Neural cell (in vitro differentiated cells): ENCODE data around the gene STT3B. TPM values are rescaled to one million over a fixed set of nuclear protein-coding genes. Genes with fewer than 3 reads are reported as not detected.

Source experiments
- H2AFZ ChIP-seq: fragments of 200-600, 300-800 bp; sonication (generic), shearing (Covaris generic); 2 replicates; pipeline ENCODE4 v1.6.0; 2014; ENCODE audit warnings: low read depth, mild to moderate bottlenecking, antibody characterized with exemption, low read length, moderate library complexity
- H3F3A ChIP-seq: fragments of 200-600 bp; shearing (Covaris generic); 2 replicates; pipeline ENCODE4 v1.6.1; 2016; ENCODE audit warnings: mild to moderate bottlenecking, moderate library complexity, mixed read lengths, antibody characterized with exemption, low read length; ENCODE audit not compliant: insufficient read depth, poor library complexity, severe bottlenecking
- H3K27ac ChIP-seq: fragments of 200-600, 300-800 bp; sonication (generic), shearing (Covaris generic); 2 replicates; pipeline ENCODE4 v1.5.1; 2014; ENCODE audit warnings: mild to moderate bottlenecking, low read length, moderate library complexity
- H3K27me3 ChIP-seq: fragments of 300-800, 200-600 bp; sonication (generic), shearing (Covaris generic); 2 replicates; pipeline ENCODE4 v1.6.0; 2014; ENCODE audit warnings: mild to moderate bottlenecking, low read depth, low read length, moderate library complexity; ENCODE audit not compliant: insufficient read depth
- H3K36me3 ChIP-seq: fragments of 300-800, 200-600 bp; sonication (generic), shearing (Covaris generic); 2 replicates; pipeline ENCODE4 v1.5.1; 2014; ENCODE audit warnings: mild to moderate bottlenecking, antibody characterized with exemption, low read length, moderate library complexity; ENCODE audit not compliant: insufficient read depth
- H3K4me2 ChIP-seq: fragments of 300-800, 200-600 bp; sonication (generic), shearing (Covaris generic); 2 replicates; pipeline ENCODE4 v1.6.0; 2014; ENCODE audit warnings: mild to moderate bottlenecking, low read length
- H3K4me3 ChIP-seq: fragments of 300-800, 200-600 bp; sonication (generic), shearing (Covaris generic); 2 replicates; pipeline ENCODE4 v1.5.1; 2014; ENCODE audit warnings: mild to moderate bottlenecking, low read length, moderate library complexity
- H3K79me2 ChIP-seq: fragments of 200-600 bp; shearing (Covaris generic); replicated peaks from 2 replicates; pipeline ENCODE4 v1.6.0; 2014; ENCODE audit warnings: mild to moderate bottlenecking, low read length, moderate library complexity; ENCODE audit not compliant: insufficient read depth
- H3K9ac ChIP-seq: fragments of 300-800, 200-600 bp; sonication (generic), shearing (Covaris generic); 2 replicates; pipeline ENCODE4 v1.6.1; 2016; ENCODE audit warnings: mild to moderate bottlenecking, low read length, mixed read lengths
- H3K9me2 ChIP-seq: fragments of 200-600 bp; shearing (Covaris generic); 2 replicates; pipeline ENCODE4 v1.6.1; 2016; ENCODE audit warnings: mild to moderate bottlenecking, low read length, mixed read lengths; ENCODE audit not compliant: insufficient read depth
- H3K9me3 ChIP-seq: fragments of 200-600, 300-800 bp; sonication (generic), shearing (Covaris generic); 2 replicates; pipeline ENCODE4 v1.6.1; 2016; ENCODE audit warnings: mild to moderate bottlenecking, mixed run types, low read length, moderate library complexity, mixed read lengths
- H4K20me1 ChIP-seq: fragments of 200-600 bp; shearing (Covaris generic); 2 replicates; pipeline ENCODE4 v1.6.1; 2016; ENCODE audit warnings: mild to moderate bottlenecking, mixed run types; ENCODE audit not compliant: insufficient read depth
- CTCF ChIP-seq: fragments of 450-650 bp; IDR thresholded peaks from 2 replicates; pipeline ENCODE4 v1.5.1; 2014; ENCODE audit warnings: antibody characterized with exemption, mild to moderate bottlenecking, moderate library complexity; ENCODE audit not compliant: poor library complexity, severe bottlenecking
- EP300 ChIP-seq: fragments of 450-650 bp; conservative IDR thresholded peaks from 2 replicates; pipeline ENCODE4 v1.6.1; 2014; ENCODE audit warnings: antibody characterized with exemption, mild to moderate bottlenecking, moderate library complexity; ENCODE audit not compliant: poor library complexity, severe bottlenecking
- EZH2 ChIP-seq: fragments of 200-600, 300-800 bp; shearing (Covaris generic), sonication (generic); IDR thresholded peaks from 2 replicates; pipeline ENCODE4 v1.6.1; 2014; ENCODE audit warnings: antibody characterized with exemption, low read length, borderline replicate concordance, mild to moderate bottlenecking; ENCODE audit not compliant: insufficient read depth, poor library complexity, severe bottlenecking
- MXI1 ChIP-seq: fragments of 450-650 bp; conservative IDR thresholded peaks from 2 replicates; pipeline ENCODE4 v1.6.1; 2014; ENCODE audit warnings: antibody characterized with exemption, mild to moderate bottlenecking; ENCODE audit not compliant: poor library complexity, severe bottlenecking
- POLR2AphosphoS5 ChIP-seq: IDR thresholded peaks from 2 replicates; pipeline ENCODE4 v1.6.1; 2012
- RAD21 ChIP-seq: fragments of 450-650 bp; conservative IDR thresholded peaks from 2 replicates; pipeline ENCODE4 v1.6.1; 2014; ENCODE audit warnings: antibody characterized with exemption, mild to moderate bottlenecking, moderate library complexity
- SMC3 ChIP-seq: fragments of 450-650 bp; conservative IDR thresholded peaks from 2 replicates; pipeline ENCODE4 v1.6.1; 2014; ENCODE audit warnings: antibody characterized with exemption, mild to moderate bottlenecking, moderate library complexity; ENCODE audit not compliant: poor library complexity
- TAF1 ChIP-seq: IDR thresholded peaks from 2 replicates; pipeline ENCODE4 v1.6.1; 2012; ENCODE audit warnings: low read depth
- polyA plus RNA-seq: library from polyadenylated mRNA; depleted of rRNA; stranded (reverse); fragments of >200 nt; gene quantifications from 2 replicates; pipeline ENCODE4 v1.2.3, GENCODE V29; 2014
- TF ChIP-seq, protein P1 (sequence below): IDR thresholded peaks from 2 replicates; pipeline ENCODE4 v1.6.1; 2012; ENCODE audit warnings: borderline replicate concordance

Gene STT3B
- polyA plus RNA-seq, 1 donor from 2014 or later: 100 TPM

GRCh38 chr3:31590650-31591049 is 57.9 kb downstream of the STT3B start:
- H3K4me2 ChIP-seq: no peak overlapping the region
- TF ChIP-seq TAF1 (no peak), RAD21 (no peak), SMC3 (no peak), POLR2AphosphoS5 (no peak), CTCF (no peak), EP300 (no peak), MXI1 (no peak), EZH2 (no peak)
- TF ChIP-seq, protein P1, sequence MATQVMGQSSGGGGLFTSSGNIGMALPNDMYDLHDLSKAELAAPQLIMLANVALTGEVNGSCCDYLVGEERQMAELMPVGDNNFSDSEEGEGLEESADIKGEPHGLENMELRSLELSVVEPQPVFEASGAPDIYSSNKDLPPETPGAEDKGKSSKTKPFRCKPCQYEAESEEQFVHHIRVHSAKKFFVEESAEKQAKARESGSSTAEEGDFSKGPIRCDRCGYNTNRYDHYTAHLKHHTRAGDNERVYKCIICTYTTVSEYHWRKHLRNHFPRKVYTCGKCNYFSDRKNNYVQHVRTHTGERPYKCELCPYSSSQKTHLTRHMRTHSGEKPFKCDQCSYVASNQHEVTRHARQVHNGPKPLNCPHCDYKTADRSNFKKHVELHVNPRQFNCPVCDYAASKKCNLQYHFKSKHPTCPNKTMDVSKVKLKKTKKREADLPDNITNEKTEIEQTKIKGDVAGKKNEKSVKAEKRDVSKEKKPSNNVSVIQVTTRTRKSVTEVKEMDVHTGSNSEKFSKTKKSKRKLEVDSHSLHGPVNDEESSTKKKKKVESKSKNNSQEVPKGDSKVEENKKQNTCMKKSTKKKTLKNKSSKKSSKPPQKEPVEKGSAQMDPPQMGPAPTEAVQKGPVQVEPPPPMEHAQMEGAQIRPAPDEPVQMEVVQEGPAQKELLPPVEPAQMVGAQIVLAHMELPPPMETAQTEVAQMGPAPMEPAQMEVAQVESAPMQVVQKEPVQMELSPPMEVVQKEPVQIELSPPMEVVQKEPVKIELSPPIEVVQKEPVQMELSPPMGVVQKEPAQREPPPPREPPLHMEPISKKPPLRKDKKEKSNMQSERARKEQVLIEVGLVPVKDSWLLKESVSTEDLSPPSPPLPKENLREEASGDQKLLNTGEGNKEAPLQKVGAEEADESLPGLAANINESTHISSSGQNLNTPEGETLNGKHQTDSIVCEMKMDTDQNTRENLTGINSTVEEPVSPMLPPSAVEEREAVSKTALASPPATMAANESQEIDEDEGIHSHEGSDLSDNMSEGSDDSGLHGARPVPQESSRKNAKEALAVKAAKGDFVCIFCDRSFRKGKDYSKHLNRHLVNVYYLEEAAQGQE: no peak
- H3K9ac ChIP-seq: no peak overlapping the region
- no peak overlapping the region for H3K27ac ChIP-seq
- H3K27me3 ChIP-seq: no peaks in the 10 kb centered on the region
- no peaks in the 10 kb centered on the region for H4K20me1 ChIP-seq
- H2AFZ ChIP-seq: no peak overlapping the region
- peaks cover 24% of the 10 kb centered on the region for H3K79me2 ChIP-seq
- no peak overlapping the region for H3K4me3 ChIP-seq
- H3K36me3 ChIP-seq: peaks cover 6% of the 10 kb centered on the region
- H3K9me3 ChIP-seq: peaks cover 4% of the 10 kb centered on the region
- no peaks in the 10 kb centered on the region for H3K9me2 ChIP-seq
- no peaks in the 10 kb centered on the region for H3F3A ChIP-seq

DNA sequence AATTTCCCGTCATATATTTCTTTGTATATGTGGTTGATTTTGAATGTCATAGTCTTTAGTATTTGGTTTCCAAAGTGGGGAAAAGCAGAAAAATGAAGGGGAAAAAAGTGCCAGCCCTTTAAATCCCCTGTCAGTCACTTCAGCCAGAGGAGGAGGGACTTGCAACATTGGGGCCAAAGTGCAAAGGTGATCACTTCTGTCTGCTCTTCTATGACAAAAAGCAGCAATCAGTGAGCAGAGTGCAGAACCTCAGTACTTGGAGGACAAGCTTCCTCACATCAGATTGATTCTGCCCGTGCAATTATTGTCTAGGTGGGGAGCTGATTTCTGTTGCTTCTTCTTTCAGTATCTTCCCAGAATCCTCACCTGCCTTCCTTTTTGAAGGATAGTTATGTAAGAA is 60.0 kb downstream of the STT3B start:
- Histone ChIP-seq H3F3A (no peaks in the 10 kb centered on the region), H3K36me3 (peaks cover 6% of the 10 kb centered on the region), H3K27me3 (no peaks in the 10 kb centered on the region), H3K9ac (no peak overlapping the region), H3K27ac (no peak overlapping the region), H4K20me1 (no peaks in the 10 kb centered on the region), H3K9me2 (no peaks in the 10 kb centered on the region), H2AFZ (no peak overlapping the region), H3K4me2 (no peak overlapping the region), H3K79me2 (peaks cover 5% of the 10 kb centered on the region), H3K9me3 (peaks cover 4% of the 10 kb centered on the region), H3K4me3 (no peak overlapping the region)
- no peak for TF ChIP-seq CTCF
- TF ChIP-seq POLR2AphosphoS5: no peak
- no peak for TF ChIP-seq TAF1
- TF ChIP-seq, protein P1: no peak
- no peak for TF ChIP-seq EZH2
- no peak for TF ChIP-seq SMC3
- TF ChIP-seq MXI1: no peak
- no peak for TF ChIP-seq EP300
- TF ChIP-seq RAD21: no peak
